HCT116 (cell line): ENCODE results near the gene ZC3H12D. TPM values are rescaled to one million over a fixed set of nuclear protein-coding genes. Genes with fewer than 3 reads are reported as not detected.

ENCODE experiments used
- ATAC-seq: fragments of 200-7000 bp; cut with Tn5 transposase; 2 replicates; pipeline ENCODE4 v1.9.1; 2020; ENCODE audit warnings: mild to moderate bottlenecking, moderate library complexity
- BruUV-seq: library from RNA; stranded (reverse); fragments of 400-500 nt; replicated peaks from 2 replicates; lab custom pipeline; 2021; lab: Mats Ljungman, UMichigan
- CTCF ChIA-PET: fragments of 300-600 bp; sonication (Branson Sonifier 250); formaldehyde crosslinking; loops from one replicate; lab custom pipeline; 2021; ENCODE audit warnings: antibody characterized with exemption; lab: Charles Lee
- POLR2A ChIA-PET: fragments of 300-600, 350-600 bp; sonication (Branson Sonifier 250); formaldehyde crosslinking; loops from one replicate; lab custom pipeline; 2021; ENCODE audit warnings: antibody characterized with exemption; lab: Charles Lee
- RAD21 ChIA-PET, 2 experiments: fragments of 300-600 bp; sonication (Branson Sonifier 250); formaldehyde crosslinking; loops; one replicate each; lab custom pipeline; 2023; ENCODE audit warnings: low total read pairs in 2 of 2; ENCODE audit not compliant: uncharacterized antibody in 2 of 2, unreplicated experiment in 2 of 2, low non-redundant PET in 1 of 2; lab: Charles Lee
- DNase-seq: peaks from one replicate; pipeline ENCODE4 v3.0.0-alpha.2; 2010; ENCODE audit warnings: low read depth, low spot score
- H2AFZ ChIP-seq: fragments of 200-600 bp; shearing (Covaris generic), sonication (generic); 2 replicates; pipeline ENCODE4 v1.6.1; 2017; ENCODE audit warnings: low read depth, mixed run types, mixed read lengths, antibody characterized with exemption, low read length; ENCODE audit not compliant: poor library complexity, severe bottlenecking
- H3K27ac ChIP-seq: 2 replicates; pipeline ENCODE4 v1.5.1; 2012; ENCODE audit warnings: low read depth, low read length
- H3K27me3 ChIP-seq: fragments of 200-600 bp; sonication (generic); 2 replicates; pipeline ENCODE4 v1.6.1; 2016; ENCODE audit warnings: mixed run types, low read length, mixed read lengths; ENCODE audit not compliant: insufficient read depth
- H3K36me3 ChIP-seq, 2 experiments: fragments of 200-500 bp in 1 of 2; fragments of 200-600 bp in 1 of 2; sonication (Bioruptor generic) in 1 of 2; sonication (generic) in 1 of 2; 2 replicates each; pipeline versions ENCODE4 v1.5.1 to v1.6.1; 2014 to 2016; ENCODE audit warnings: low read length in 2 of 2, inconsistent platforms in 1 of 2, mixed read lengths in 1 of 2, mixed run types in 1 of 2; ENCODE audit not compliant: insufficient read depth in 2 of 2, control insufficient read depth in 1 of 2
- H3K4me1 ChIP-seq, 2 experiments: fragments of 200-600 bp in 1 of 2; sonication (generic) in 1 of 2; 2 replicates each; pipeline versions ENCODE4 v1.5.1 to v1.6.1; 2012 to 2017; ENCODE audit warnings: low read length in 2 of 2, inconsistent platforms in 1 of 2, mild to moderate bottlenecking in 1 of 2, mixed read lengths in 1 of 2, mixed run types in 1 of 2, moderate library complexity in 1 of 2; ENCODE audit not compliant: insufficient read depth in 2 of 2, control insufficient read depth in 1 of 2
- H3K4me2 ChIP-seq: fragments of 200-600 bp; sonication (generic); 2 replicates; pipeline ENCODE4 v1.6.1; 2017; ENCODE audit warnings: mixed run types, low read length, mixed read lengths
- H3K4me3 ChIP-seq, 2 experiments: fragments of 200-600 bp in 1 of 2; sonication (generic) in 1 of 2; replicated peaks in 1 of 2; 2 replicates each; pipeline ENCODE4 v1.5.1; 2011 to 2016; ENCODE audit warnings: low read length in 2 of 2, control low read depth in 1 of 2, low read depth in 1 of 2, mild to moderate bottlenecking in 1 of 2, mixed read lengths in 1 of 2, mixed run types in 1 of 2
- H3K79me2 ChIP-seq: fragments of 200-600 bp; sonication (generic); 2 replicates; pipeline ENCODE4 v1.6.1; 2017; ENCODE audit warnings: mild to moderate bottlenecking, mixed run types, low read length, moderate library complexity, mixed read lengths; ENCODE audit not compliant: insufficient read depth
- H3K9ac ChIP-seq: fragments of 200-600 bp; sonication (generic); 2 replicates; pipeline ENCODE4 v1.6.1; 2016; ENCODE audit warnings: low read length, mixed read lengths
- H3K9me2 ChIP-seq: fragments of 200-600 bp; sonication (generic), shearing (Covaris generic); 2 replicates; pipeline ENCODE4 v1.6.1; 2017; ENCODE audit warnings: mixed run types, mild to moderate bottlenecking, moderate library complexity; ENCODE audit not compliant: insufficient read depth
- H3K9me3 ChIP-seq, 2 experiments: fragments of 200-500 bp in 1 of 2; fragments of 200-600 bp in 1 of 2; sonication (Bioruptor generic) in 1 of 2; sonication (generic) in 1 of 2; 2 replicates each; pipeline ENCODE4 v1.6.1; 2014 to 2017; ENCODE audit warnings: low read length in 2 of 2, mixed read lengths in 2 of 2, inconsistent platforms in 1 of 2, low read depth in 1 of 2, mild to moderate bottlenecking in 1 of 2, mixed run types in 1 of 2, moderate library complexity in 1 of 2; ENCODE audit not compliant: control insufficient read depth in 1 of 2, insufficient read depth in 1 of 2
- H4K20me1 ChIP-seq: fragments of 200-600 bp; sonication (generic), shearing (Covaris generic); 2 replicates; pipeline ENCODE4 v1.6.1; 2017; ENCODE audit warnings: mixed run types, mild to moderate bottlenecking, moderate library complexity; ENCODE audit not compliant: insufficient read depth
- ATF3 ChIP-seq: IDR thresholded peaks from 2 replicates; pipeline ENCODE4 v1.6.1; 2012
- CBX3 ChIP-seq: IDR thresholded peaks from 2 replicates; pipeline ENCODE4 v1.6.1; 2012; ENCODE audit warnings: low read depth
- CEBPB ChIP-seq: IDR thresholded peaks from 2 replicates; pipeline ENCODE4 v1.6.1; 2012; ENCODE audit warnings: low read depth
- CTCF ChIP-seq, 3 experiments: fragments of 200-600 bp in 1 of 3; sonication (generic) in 1 of 3; IDR thresholded peaks in 2 of 3; conservative IDR thresholded peaks in 1 of 3; 2 replicates each; pipeline ENCODE4 v1.5.1; 2012 to 2017; ENCODE audit warnings: low read depth in 2 of 3, low read length in 2 of 3, antibody characterized with exemption in 1 of 3, borderline replicate concordance in 1 of 3, control low read depth in 1 of 3, mild to moderate bottlenecking in 1 of 3, mixed read lengths in 1 of 3, mixed run types in 1 of 3, moderate library complexity in 1 of 3; ENCODE audit not compliant: insufficient read depth in 1 of 3
- EGR1 ChIP-seq: IDR thresholded peaks from 2 replicates; pipeline ENCODE4 v1.6.1; 2012; ENCODE audit warnings: low read depth
- EZH2 ChIP-seq: fragments of 200-600 bp; sonication (generic); IDR thresholded peaks from 2 replicates; pipeline ENCODE4 v1.6.1; 2017; ENCODE audit warnings: antibody characterized with exemption, mixed run types
- EZH2phosphoT487 ChIP-seq: fragments of 200-600 bp; IDR thresholded peaks from 2 replicates; pipeline ENCODE4 v1.6.1; 2018; ENCODE audit warnings: antibody characterized with exemption, borderline replicate concordance
- FOSL1 ChIP-seq: IDR thresholded peaks from 2 replicates; pipeline ENCODE4 v1.6.1; 2012; ENCODE audit warnings: low read depth
- JUND ChIP-seq: IDR thresholded peaks from 2 replicates; pipeline ENCODE4 v1.6.1; 2012
- MAX ChIP-seq: IDR thresholded peaks from 2 replicates; pipeline ENCODE4 v1.6.1; 2012
- POLR2A ChIP-seq: IDR thresholded peaks from 2 replicates; pipeline ENCODE4 v1.7.0; 2011; ENCODE audit warnings: borderline replicate concordance; ENCODE audit not compliant: insufficient read depth, insufficient read length; ENCODE audit errors: extremely low read depth
- POLR2AphosphoS5 ChIP-seq: IDR thresholded peaks from 2 replicates; pipeline ENCODE4 v1.6.1; 2011; ENCODE audit warnings: mild to moderate bottlenecking, low read depth, low read length, moderate library complexity
- RAD21 ChIP-seq: IDR thresholded peaks from 2 replicates; pipeline ENCODE4 v1.6.1; 2012; ENCODE audit warnings: low read depth, mild to moderate bottlenecking
- REST ChIP-seq: IDR thresholded peaks from 2 replicates; pipeline ENCODE4 v1.6.1; 2012; ENCODE audit warnings: low read depth
- SP1 ChIP-seq: IDR thresholded peaks from 2 replicates; pipeline ENCODE4 v1.6.1; 2012; ENCODE audit warnings: low read depth
- SRF ChIP-seq: IDR thresholded peaks from 2 replicates; pipeline ENCODE4 v1.6.1; 2012; ENCODE audit warnings: low read depth
- YY1 ChIP-seq: IDR thresholded peaks from 2 replicates; pipeline ENCODE4 v1.6.1; 2011; ENCODE audit warnings: low read length, low read depth, moderate library complexity, mild to moderate bottlenecking; ENCODE audit not compliant: insufficient replicate concordance; ENCODE audit errors: extremely low read depth
- ZBTB33 ChIP-seq: IDR thresholded peaks from 2 replicates; pipeline ENCODE4 v1.6.1; 2011; ENCODE audit warnings: mild to moderate bottlenecking, low read length, moderate library complexity; ENCODE audit not compliant: insufficient replicate concordance; ENCODE audit errors: extremely low read depth
- ZFX ChIP-seq: fragments of 450-650 bp; IDR thresholded peaks from 2 replicates; pipeline ENCODE4 v1.6.1; 2017
- intact Hi-C: fragments of 100-400 bp; cut with micrococcal nuclease; formaldehyde crosslinking; loops from 2 replicates; pipeline ENCODE4 v1.10.0; 2022
- total RNA-seq: library from RNA; stranded (reverse); gene quantifications from one replicate; pipeline ENCODE4 v1.2.1, GENCODE V29; 2021; ENCODE audit not compliant: unreplicated experiment

ZC3H12D gene
- total RNA-seq, 1 experiment from 2014 or later: 0.30 TPM

- no peak overlapping the region for H3K9ac ChIP-seq
- no peak for TF ChIP-seq RAD21
- no peak for TF ChIP-seq EZH2
- TF ChIP-seq EGR1: no peak
- no peak for TF ChIP-seq ZBTB33
- no peak for TF ChIP-seq FOSL1
- no peak for TF ChIP-seq EZH2phosphoT487
- no peak for TF ChIP-seq JUND
- no peak for TF ChIP-seq YY1
- TF ChIP-seq SP1: no peak
- no peak for TF ChIP-seq ATF3
- TF ChIP-seq POLR2A: no peak
- TF ChIP-seq CBX3: no peak
- no peak for TF ChIP-seq POLR2AphosphoS5
- TF ChIP-seq REST: no peak
- TF ChIP-seq ZFX: no peak
- TF ChIP-seq MAX: no peak
- TF ChIP-seq SRF: no peak
- no peak for TF ChIP-seq CEBPB
- TF ChIP-seq CTCF (IDR thresholded peaks at IDR 0.05 in 2 of 3, conservative IDR thresholded peaks at IDR 0.05 in 1 of 3; ENCODE audit: borderline replicate concordance in 1 of 3, insufficient read depth in 1 of 3, low read depth in 2 of 3, low read length in 2 of 3): no peak
- TF ChIP-seq, all 23 proteins: peak for 0
Observed at GRCh38 chr6:149473080-149474052, 11.4 kb downstream of the ZC3H12D start.

More at GRCh38 chr6:149473080-149474052, 11.4 kb downstream of the ZC3H12D start:
- Histone ChIP-seq H3K9me2 (no peaks in the 10 kb centered on the region), H3K27me3 (no peaks in the 10 kb centered on the region), H4K20me1 (no peaks in the 10 kb centered on the region), H3K36me3 (no peaks in the 10 kb centered on the region), H3K4me2 (no peak overlapping the region), H2AFZ (no peak overlapping the region), H3K79me2 (no peaks in the 10 kb centered on the region), H3K4me1 (no peaks in the 10 kb centered on the region; a peak in 1 of 4 replicates), H3K9me3 (no peaks in the 10 kb centered on the region), H3K27ac (no peak overlapping the region), H3K4me3 (no peak overlapping the region)
- RAD21 ChIA-PET: no interaction called here
- DNase-seq (no peak), ATAC-seq (no peak; the same call in 1 of the 2 replicates)
- no TSS peak for BruUV-seq
- intact Hi-C loops: no loop called here
- POLR2A ChIA-PET: no interaction called here
- CTCF ChIA-PET: no interaction called here
